MCF 10A (cell line): ENCODE results near the gene TELO2. TPM values are rescaled to one million over a fixed set of nuclear protein-coding genes. Genes with fewer than 3 reads are reported as not detected.

Experiments used
- BruUV-seq: library from RNA; stranded (reverse); fragments of 400-500 nt; replicated peaks from 2 replicates; lab custom pipeline; 2021; lab: Mats Ljungman, UMichigan
- CTCF ChIA-PET: fragments of 300-600 bp; sonication (Branson Sonifier 250); formaldehyde crosslinking; extraction: SDS; loops from one replicate; lab custom pipeline; 2021; ENCODE audit warnings: antibody characterized with exemption, inconsistent platforms; lab: Yijun Ruan, JAX
- POLR2A ChIA-PET: fragments of 300-600, 350-650 bp; sonication (Branson Sonifier 250); formaldehyde crosslinking; extraction: SDS; loops from one replicate; lab custom pipeline; 2020; ENCODE audit warnings: antibody characterized with exemption, inconsistent platforms; lab: Yijun Ruan, JAX
- DNase-seq: peaks from one replicate; pipeline ENCODE4 v3.0.0-alpha.2; 2018; ENCODE audit not compliant: unreplicated experiment
- H3K27ac Mint-ChIP-seq: one replicate; pipeline ENCODE4 v1.8.0; 2022; ENCODE audit warnings: mild to moderate bottlenecking, low read depth, mixed read lengths; ENCODE audit not compliant: unreplicated experiment
- H3K27me3 Mint-ChIP-seq: one replicate; pipeline ENCODE4 v1.8.0; 2022; ENCODE audit warnings: mixed read lengths; ENCODE audit not compliant: insufficient read depth, unreplicated experiment
- H3K36me3 Mint-ChIP-seq: one replicate; pipeline ENCODE4 v1.8.0; 2022; ENCODE audit warnings: mild to moderate bottlenecking, moderate library complexity, mixed read lengths; ENCODE audit not compliant: insufficient read depth, unreplicated experiment
- H3K4me1 Mint-ChIP-seq: one replicate; pipeline ENCODE4 v1.8.0; 2022; ENCODE audit warnings: mixed read lengths; ENCODE audit not compliant: insufficient read depth, unreplicated experiment
- H3K4me3 Mint-ChIP-seq: one replicate; pipeline ENCODE4 v1.8.0; 2022; ENCODE audit warnings: mild to moderate bottlenecking, moderate library complexity, mixed read lengths; ENCODE audit not compliant: unreplicated experiment
- H3K9me3 Mint-ChIP-seq: one replicate; pipeline ENCODE4 v1.8.0; 2022; ENCODE audit warnings: mixed read lengths; ENCODE audit not compliant: unreplicated experiment
- CTCF ChIP-seq: fragments of 200-600 bp; IDR thresholded peaks from one replicate; pipeline ENCODE4 v1.8.0; 2022; ENCODE audit warnings: antibody characterized with exemption, mild to moderate bottlenecking; ENCODE audit not compliant: unreplicated experiment
- intact Hi-C: fragments of 100-400 bp; cut with micrococcal nuclease; formaldehyde crosslinking; loops from 2 replicates; pipeline ENCODE4 v1.14.1; 2022
- total RNA-seq: library from RNA; stranded (reverse); gene quantifications from 2 replicates; pipeline ENCODE4 v1.2.3, GENCODE V29; 2022

Gene TELO2
- total RNA-seq, 1 experiment from 2014 or later = 31.3 TPM

- H3K9me3 Mint-ChIP-seq = no peaks in the 10 kb centered on the region
- H3K27ac Mint-ChIP-seq = no peak overlapping the region
- H3K4me1 Mint-ChIP-seq = no peaks in the 10 kb centered on the region
- ChIA-PET POLR2A (no interaction called here), CTCF (no interaction called here)
- BruUV-seq = no TSS peak
- peaks cover 29% of the 10 kb centered on the region for H3K36me3 Mint-ChIP-seq
- TF ChIP-seq CTCF = no peak
- intact Hi-C loops = no loop called here
- H3K4me3 Mint-ChIP-seq = no peak overlapping the region
- H3K27me3 Mint-ChIP-seq = no peaks in the 10 kb centered on the region
- no peak for DNase-seq
Measured at GRCh38 chr16:1451702-1452392, 41.3 kb upstream of the TELO2 start.

- no TSS peak for BruUV-seq
- no peak for TF ChIP-seq CTCF
- H3K36me3 Mint-ChIP-seq = peaks cover 31% of the 10 kb centered on the region
- intact Hi-C loops = no loop called here
- no peaks in the 10 kb centered on the region for H3K27me3 Mint-ChIP-seq
- ChIA-PET CTCF (no interaction called here), POLR2A (no interaction called here)
- no peak for DNase-seq
- no peaks in the 10 kb centered on the region for H3K4me1 Mint-ChIP-seq
- no peaks in the 10 kb centered on the region for H3K9me3 Mint-ChIP-seq
- no peak overlapping the region for H3K27ac Mint-ChIP-seq
- no peak overlapping the region for H3K4me3 Mint-ChIP-seq
Measured at GRCh38 chr16:1452530-1452929, 40.6 kb upstream of the TELO2 start.

DNA sequence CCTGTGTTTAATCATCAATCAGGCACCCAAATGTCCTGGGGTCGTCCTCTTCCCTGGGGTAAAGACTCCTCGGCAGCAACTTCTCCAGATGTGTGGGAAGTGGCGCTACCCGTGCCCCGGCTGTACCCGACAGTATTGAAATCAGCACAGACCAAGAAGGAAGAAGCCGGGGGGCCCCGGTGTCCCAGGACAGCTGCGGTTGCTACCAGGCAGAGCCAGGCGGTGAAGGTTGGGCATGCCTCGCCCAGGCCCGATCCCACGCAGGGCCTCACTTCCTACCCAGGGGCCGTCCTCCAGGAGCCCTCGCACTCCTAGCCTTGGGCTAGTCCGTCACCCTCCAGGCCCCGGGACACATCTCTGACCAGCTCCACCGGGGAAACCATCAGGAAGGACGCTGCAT is 39.8 kb upstream of the TELO2 start:
- no peaks in the 10 kb centered on the region for H3K27me3 Mint-ChIP-seq
- TF ChIP-seq CTCF = no peak
- POLR2A ChIA-PET = no interaction called here
- CTCF ChIA-PET = interaction anchor here (0.6 kb wide), 1 partner anchor 154 kb away, joined by 3 read pairs; no protein-coding TSS in a partner anchor
- intact Hi-C loops = no loop called here
- H3K4me3 Mint-ChIP-seq = no peak overlapping the region
- BruUV-seq = no TSS peak
- H3K4me1 Mint-ChIP-seq = no peaks in the 10 kb centered on the region
- H3K27ac Mint-ChIP-seq = no peak overlapping the region
- no peaks in the 10 kb centered on the region for H3K9me3 Mint-ChIP-seq
- peaks cover 31% of the 10 kb centered on the region for H3K36me3 Mint-ChIP-seq
- no peak for DNase-seq

DNA sequence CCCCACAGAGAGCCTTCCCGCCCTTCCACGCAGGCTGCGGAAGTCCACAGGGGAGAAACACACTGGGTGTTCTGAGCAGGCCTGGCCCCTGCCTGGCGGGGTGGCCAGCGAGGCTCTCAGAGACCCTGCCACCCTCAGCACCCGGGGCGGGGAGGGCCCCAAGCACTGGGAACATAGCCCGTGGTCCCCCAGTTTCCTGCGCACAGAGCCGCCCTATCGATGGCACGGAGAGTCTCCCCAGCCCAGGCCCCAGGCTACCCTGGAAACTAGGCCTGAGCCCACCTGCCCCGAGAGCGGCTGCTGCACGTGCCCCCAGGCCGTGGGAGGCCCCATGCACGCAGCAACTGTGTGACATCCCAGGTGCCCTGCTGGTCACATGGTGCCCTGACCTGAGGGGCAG is 38.6 kb upstream of the TELO2 start:
- Mint-ChIP-seq H3K27ac (no peak overlapping the region), H3K4me3 (no peak overlapping the region), H3K27me3 (no peaks in the 10 kb centered on the region), H3K36me3 (peaks cover 37% of the 10 kb centered on the region), H3K4me1 (no peaks in the 10 kb centered on the region), H3K9me3 (no peaks in the 10 kb centered on the region)
- CTCF ChIA-PET = no interaction called here
- intact Hi-C loops = no loop called here
- DNase-seq = no peak
- POLR2A ChIA-PET = interaction anchor here (0.6 kb wide), 1 partner anchor 102 kb away, joined by 3 read pairs; no protein-coding TSS in a partner anchor
- BruUV-seq = no TSS peak
- no peak for TF ChIP-seq CTCF
